Effector CD4-positive, alpha-beta T cell (primary cell): ENCODE measurements around the gene APBB3.
A peak's percentile ranks its signal among the peaks of the same experiment; 100 is the strongest.
"Not testable (repeated sequence)": the region's sequence is repeated elsewhere in the genome, so short reads cannot be mapped to it uniquely, and the experiment has no call there.

Experiments used
- DNase-seq: peaks from one replicate; pipeline ENCODE4 v3.0.0-alpha.2; 2020
- total RNA-seq: gene quantifications from one replicate; lab custom pipeline; 2026; lab: John Stamatoyannopoulos, UW

The APBB3 gene
- total RNA-seq, result 37.5 reads per million, percentile 62 among the genes with 10 or more reads in this experiment

GRCh38 chr5:140564196-140565023 lies at the start of gene APBB3, which contains the start of gene SLC35A4:
Gene APBB3, minus strand, starts transcription at chr5:140564598. Its CDS starts 353 bp downstream, at chr5:140564245.
Gene SLC35A4, plus strand, starts transcription at chr5:140564828. Its CDS starts 2,342 bp downstream, at chr5:140567170.
- peak; percentile 97 for DNase-seq

GRCh38 chr5:140611020-140611521 lies 46.7 kb upstream of the APBB3 start:
- no peak for DNase-seq

- no peak for DNase-seq
Measured at GRCh38 chr5:140609126-140609525, 44.7 kb upstream of the APBB3 start.

GRCh38 chr5:140608722-140609121 lies 44.3 kb upstream of the APBB3 start:
- DNase-seq, result no peak

- DNase-seq, result no peak
Measured at GRCh38 chr5:140607031-140607430, 42.6 kb upstream of the APBB3 start.

- DNase-seq, result no peak
Measured at GRCh38 chr5:140605879-140606278, 41.5 kb upstream of the APBB3 start.

GRCh38 chr5:140603734-140604133 lies 39.3 kb upstream of the APBB3 start:
- DNase-seq, result no peak

GRCh38 chr5:140603446-140603698 lies 39.0 kb upstream of the APBB3 start:
- DNase-seq, result not testable (repeated sequence)

GRCh38 chr5:140602147-140602546 lies 37.7 kb upstream of the APBB3 start:
- no peak for DNase-seq

GRCh38 chr5:140600096-140600495 lies 35.7 kb upstream of the APBB3 start:
- DNase-seq, result no peak

- no peak for DNase-seq
Measured at GRCh38 chr5:140598836-140599235, 34.4 kb upstream of the APBB3 start.

GRCh38 chr5:140596321-140596741 lies 31.9 kb upstream of the APBB3 start:
- DNase-seq, result no peak

GRCh38 chr5:140595538-140596300 lies 31.3 kb upstream of the APBB3 start:
- DNase-seq, result no peak

- DNase-seq, result no peak
Measured at GRCh38 chr5:140594169-140594568, 29.8 kb upstream of the APBB3 start.

- DNase-seq, result not testable (repeated sequence)
Measured at GRCh38 chr5:140593070-140593469, 28.7 kb upstream of the APBB3 start.

- no peak for DNase-seq
Measured at GRCh38 chr5:140591747-140592372, 27.5 kb upstream of the APBB3 start.

GRCh38 chr5:140590861-140591260 lies 26.5 kb upstream of the APBB3 start:
- no peak for DNase-seq

GRCh38 chr5:140588311-140589070 lies 24.1 kb upstream of the APBB3 start:
- DNase-seq, result no peak

- DNase-seq, result no peak
Measured at GRCh38 chr5:140587495-140587894, 23.1 kb upstream of the APBB3 start.

- not testable (repeated sequence) for DNase-seq
Measured at GRCh38 chr5:140579188-140579747, 14.9 kb upstream of the APBB3 start.

GRCh38 chr5:140576776-140577201 lies 12.4 kb upstream of the APBB3 start:
- DNase-seq, result no peak

GRCh38 chr5:140575309-140575708 lies 10.9 kb upstream of the APBB3 start:
- DNase-seq, result no peak
